HG03460 (cell line): ENCODE data around the gene APBA2.
"Not testable (repeated sequence)": the region's sequence is repeated elsewhere in the genome, so short reads cannot be mapped to it uniquely, and the experiment has no call there.

ENCODE experiments used
- ATAC-seq: cut with Tn5 transposase; IDR thresholded peaks from one replicate; pipeline ENCODE4 v1.9.1; 2021; ENCODE audit not compliant: unreplicated experiment

APBA2 gene

GRCh38 chr15:28876845-28877185 is 9.0 kb upstream of the APBA2 start:
- ATAC-seq = no peak

DNA sequence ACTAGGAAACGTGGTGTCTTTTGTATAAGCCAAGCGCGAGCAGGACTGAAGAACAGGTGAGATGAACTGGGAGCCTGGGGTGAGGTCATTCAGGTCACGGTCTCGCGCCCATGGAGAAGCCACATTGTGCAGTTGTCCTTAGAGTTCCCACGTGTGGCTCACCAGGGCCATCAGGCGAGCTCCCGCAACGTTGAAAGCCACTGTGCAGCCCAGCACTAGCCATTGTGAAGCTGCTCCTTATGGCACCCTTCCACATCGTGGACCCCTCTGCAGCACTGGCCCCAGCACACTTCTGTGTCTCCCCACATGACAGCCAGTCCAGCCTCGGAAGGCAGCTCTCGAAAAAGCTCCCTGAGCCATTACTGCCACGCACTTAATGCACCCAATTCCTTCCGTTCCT is 7.6 kb upstream of the APBA2 start:
- no peak for ATAC-seq

DNA sequence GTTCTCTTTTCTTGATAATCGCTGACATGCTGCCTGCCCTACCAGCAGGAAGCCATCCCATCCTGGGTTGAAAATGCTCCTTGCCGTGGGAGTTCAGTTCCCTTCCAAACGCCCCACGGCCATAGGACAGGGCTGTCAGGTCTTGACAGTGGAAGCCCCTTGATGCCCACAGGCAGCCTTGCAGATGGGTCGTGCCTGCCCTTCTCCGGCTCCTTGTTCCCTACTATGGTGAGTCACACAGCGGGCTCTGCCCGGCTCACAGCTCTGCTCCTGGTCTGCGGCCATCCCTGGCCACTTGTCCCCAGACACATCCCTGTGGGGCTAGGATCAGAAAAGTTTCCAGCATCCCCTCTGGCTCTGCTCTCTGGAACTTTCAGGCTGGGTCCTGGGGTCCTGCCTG is 6.2 kb upstream of the APBA2 start:
- ATAC-seq = no peak

- ATAC-seq = no peak
Measured at GRCh38 chr15:28880680-28881079, 5.1 kb upstream of the APBA2 start.

DNA sequence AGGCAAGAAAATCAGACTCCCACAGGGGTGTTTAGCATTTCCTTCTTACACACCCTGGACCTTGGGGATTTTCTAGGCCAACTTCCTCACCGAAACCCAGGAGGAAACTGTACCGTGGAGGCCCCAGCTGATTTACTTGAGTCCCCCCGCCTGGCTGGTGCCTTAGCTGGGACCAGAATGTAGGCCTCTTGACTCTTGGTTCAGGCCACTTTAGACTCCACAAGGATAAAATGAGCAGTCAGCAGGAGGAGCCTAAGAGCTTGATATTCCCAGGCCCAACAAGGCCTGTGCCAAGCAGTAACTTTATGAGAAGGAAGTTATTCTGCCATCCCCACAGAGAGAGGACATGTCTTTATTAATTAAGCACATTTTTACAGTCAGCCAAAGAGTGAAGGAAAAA is 4.6 kb upstream of the APBA2 start:
- no peak for ATAC-seq

GRCh38 chr15:28881600-28881999 is 4.2 kb upstream of the APBA2 start:
- ATAC-seq = no peak

- ATAC-seq = no peak
Measured at GRCh38 chr15:28884151-28884940, 1.4 kb upstream of the APBA2 start.

GRCh38 chr15:28885128-28885629 is 595 bp upstream of the APBA2 start:
- no peak for ATAC-seq

DNA sequence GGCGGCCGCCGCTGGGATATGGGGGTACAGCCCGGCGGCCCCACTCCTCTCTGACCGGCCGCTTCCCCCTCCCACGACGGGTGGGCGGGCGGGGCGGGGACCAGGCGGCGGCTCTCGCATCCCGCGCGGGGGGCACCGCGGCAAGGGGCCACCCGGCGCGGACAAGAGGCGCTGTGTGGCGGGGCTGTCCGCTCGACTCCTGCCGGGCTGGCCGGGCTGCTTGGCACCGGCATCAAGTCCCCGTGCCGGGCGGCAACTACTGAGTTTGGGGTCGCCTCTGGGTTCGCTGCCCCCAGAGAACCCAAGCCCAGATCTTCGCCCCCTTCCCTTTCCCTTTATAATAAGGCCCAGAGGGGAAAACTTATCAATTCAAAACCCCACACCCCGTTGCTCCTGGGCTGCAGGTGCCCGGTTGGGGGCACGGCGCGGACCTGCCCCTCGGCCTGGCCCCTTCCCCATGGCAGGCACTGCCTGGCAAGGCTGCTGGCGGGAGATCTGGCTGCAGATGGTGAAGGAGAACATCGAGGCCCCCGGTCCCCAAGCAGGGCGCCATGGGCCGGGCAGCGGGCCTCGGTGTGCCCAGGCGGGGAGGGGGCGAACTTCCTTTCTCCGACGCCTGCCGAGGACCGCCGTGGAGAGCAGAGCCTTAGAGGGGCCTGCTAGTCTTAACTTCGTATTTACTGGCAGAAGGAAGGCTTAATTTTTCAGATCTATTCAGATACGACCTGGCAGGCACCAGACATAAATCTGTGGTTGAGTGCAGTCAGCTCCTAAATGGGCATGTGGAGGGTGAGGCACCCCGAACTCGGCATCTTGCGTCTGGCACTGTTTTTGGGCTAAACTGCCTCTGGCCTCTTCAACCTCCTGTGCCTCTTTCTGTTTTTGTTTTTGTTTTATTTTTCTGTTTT is 911 bp downstream of the APBA2 start:
- ATAC-seq = no peak

- no peak for ATAC-seq
Measured at GRCh38 chr15:28887339-28888174, 1.8 kb downstream of the APBA2 start.

GRCh38 chr15:28888302-28888894 is 2.6 kb downstream of the APBA2 start:
- ATAC-seq = no peak

DNA sequence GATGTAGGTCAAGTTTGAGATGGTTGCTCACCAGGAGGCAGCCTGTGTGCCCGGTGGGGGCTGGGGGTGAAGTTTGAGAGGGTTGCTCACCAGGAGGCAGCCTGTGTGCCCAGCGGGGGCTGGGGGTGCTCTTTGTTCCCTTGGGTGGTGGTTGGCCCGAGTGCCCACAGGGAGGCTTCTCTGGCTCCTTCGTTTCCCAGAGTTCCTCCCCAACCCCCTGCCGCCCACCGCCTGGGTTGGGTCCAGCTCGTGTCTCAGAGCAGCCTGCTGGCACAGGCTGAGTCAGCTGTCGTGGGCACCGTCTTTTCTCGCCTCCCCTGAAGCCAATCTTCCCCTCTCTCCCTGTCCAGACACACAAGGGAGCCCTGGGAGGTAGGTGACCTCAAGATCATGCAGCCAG is 3.1 kb downstream of the APBA2 start:
- no peak for ATAC-seq

DNA sequence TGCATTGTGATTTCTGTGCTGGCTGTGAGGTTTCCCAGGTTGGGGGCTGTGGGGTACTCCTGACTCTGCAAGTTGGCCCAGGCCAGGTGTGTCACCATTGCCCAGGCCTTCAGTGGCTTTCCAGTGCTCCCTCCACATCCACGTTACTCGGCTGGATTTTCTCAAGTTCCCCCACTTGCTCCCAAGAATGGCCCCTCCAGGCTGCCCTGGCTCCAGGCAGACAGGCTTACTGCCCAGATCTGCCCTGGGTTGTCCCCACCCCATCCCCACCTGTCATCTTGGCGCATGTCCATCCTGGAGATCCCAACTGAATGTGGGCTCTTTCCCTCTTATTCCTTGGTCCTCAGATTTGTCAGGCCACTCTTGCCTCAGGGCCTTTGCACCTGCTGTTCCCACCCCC is 3.6 kb downstream of the APBA2 start:
- no peak for ATAC-seq

DNA sequence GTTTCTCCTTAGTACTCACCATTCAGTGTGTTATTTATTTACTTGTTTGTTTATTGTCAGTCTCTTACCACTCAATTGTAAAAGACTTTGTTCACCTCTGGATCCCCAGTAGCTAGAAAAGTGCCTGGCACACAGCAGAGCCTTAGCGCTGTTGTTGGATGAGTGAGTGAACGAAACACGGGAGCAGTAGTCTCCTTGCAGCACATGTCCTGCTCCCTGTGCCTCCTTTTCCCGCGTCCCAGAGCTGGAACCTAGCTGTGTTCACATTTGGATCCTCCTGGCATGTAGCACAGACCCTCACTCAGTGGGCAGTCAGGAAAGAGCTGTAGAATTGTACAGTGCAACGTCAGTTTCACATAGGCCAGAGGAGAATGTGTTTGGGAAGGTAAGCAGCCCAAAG is 4.1 kb downstream of the APBA2 start:
- ATAC-seq = not testable (repeated sequence)

DNA sequence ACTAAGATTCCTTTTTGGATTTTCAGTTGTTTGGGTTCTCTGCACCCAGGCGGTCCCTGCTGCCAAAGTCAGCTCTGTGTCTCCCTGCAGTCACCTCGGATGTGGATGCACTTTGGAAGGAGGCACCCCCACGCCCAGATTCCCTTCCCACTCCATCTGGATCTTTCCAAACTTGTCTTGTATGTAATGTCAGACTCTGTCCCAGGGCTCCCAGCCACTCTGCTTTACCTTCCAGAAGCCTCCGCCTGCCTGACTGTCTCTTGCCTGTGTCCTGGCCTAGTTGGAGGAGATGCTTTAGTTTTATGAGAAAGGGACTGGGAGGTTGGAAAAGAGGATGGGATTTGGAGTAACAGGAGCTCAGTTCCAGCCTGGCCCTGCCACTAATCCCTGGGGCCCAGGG is 4.5 kb downstream of the APBA2 start:
- not testable (repeated sequence) for ATAC-seq

DNA sequence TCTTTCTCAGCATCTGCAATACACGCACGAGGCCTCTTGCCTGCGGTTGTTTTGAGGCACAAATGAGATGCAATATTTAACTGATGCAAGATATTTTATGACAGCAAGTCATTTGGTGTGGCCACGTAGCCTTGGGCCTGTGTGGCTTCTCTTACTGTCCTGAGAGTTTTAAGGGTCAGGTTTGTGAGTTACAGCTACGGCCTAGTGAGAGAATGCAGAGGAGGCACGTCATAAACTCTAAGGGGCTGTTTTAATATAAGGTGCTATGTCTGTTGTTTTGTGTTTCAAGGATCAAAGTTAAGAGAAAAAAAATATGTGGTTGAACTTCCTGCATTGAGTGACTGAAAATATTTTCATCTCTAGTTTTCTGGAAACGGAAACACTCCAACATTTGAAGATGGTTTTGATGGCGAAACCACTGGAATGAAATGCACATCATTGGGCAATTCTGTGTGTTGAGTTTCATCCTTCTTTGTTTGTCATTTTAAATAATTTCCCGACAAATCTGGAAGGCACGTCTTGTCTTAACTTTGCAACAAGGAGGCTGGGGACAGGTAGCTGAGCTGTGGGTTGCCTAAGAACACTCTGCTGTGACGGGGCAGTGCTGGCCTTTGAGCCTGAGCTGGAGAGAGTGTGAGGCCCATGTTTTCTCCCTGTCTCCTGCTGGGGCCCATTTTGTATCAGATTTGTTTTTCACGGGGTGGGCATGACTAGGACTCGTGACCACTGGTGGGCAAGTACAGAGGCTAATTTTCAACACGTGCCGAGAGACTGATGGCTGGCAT is 5.1 kb downstream of the APBA2 start:
- no peak for ATAC-seq

DNA sequence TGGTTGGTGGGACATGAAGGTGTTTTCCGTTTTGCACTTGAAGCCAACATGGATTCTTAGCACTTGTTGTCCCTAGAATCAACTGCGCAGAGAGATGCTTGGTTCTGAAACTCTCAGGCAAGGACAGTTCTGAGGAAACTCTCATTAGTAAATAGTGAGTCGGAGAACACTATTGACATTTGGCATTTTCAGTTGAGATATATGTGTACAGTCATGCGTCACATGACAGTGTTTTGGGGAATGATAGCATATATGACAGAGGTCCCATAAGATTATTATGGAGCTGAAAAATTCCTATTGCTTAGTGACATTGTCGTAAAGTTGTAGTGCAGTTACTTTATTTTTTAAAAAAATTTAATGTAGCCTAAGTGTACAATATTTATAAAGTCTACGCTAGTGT is 5.8 kb downstream of the APBA2 start:
- no peak for ATAC-seq

GRCh38 chr15:28892789-28893610 is 7.2 kb downstream of the APBA2 start:
- no peak for ATAC-seq

DNA sequence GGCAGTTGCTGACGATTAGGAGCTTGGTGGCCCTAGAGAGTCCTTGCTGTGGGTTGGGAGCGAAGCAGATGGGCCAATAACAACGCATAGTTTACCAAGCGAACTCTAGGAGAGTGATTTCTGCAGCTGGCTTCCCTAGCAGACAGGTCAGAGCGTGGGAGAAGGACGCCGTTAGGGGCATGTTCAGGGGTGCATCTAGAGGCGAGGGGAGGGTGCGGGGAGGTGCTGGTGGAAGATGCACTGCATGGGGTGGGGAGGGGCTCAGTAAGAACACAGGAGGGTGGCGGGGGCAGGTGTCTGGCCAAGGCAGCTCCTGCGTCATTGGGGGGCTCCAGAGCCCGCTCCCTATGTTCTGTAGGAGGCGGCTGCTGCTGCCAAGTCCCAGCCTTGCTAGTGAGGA is 8.9 kb downstream of the APBA2 start:
- no peak for ATAC-seq
